Muscle of back (tissue), 11 donors: Measurements from ENCODE around the gene TPSD1. TPM values are rescaled to one million over a fixed set of nuclear protein-coding genes. Genes with fewer than 3 reads are reported as not detected.
"Not testable (repeated sequence)": the region's sequence is repeated elsewhere in the genome, so short reads cannot be mapped to it uniquely, and the experiment has no call there.

Experiments
- DNase-seq, 3 donors: peaks; one replicate each; pipeline versions ENCODE4 v3.0.0 to v3.0.0-alpha.2; 2013
- polyA plus RNA-seq, 10 donors: library from polyadenylated mRNA; unstranded; fragments of 120-200 nt; gene quantifications; one replicate each; pipeline ENCODE4 v1.2.1, GENCODE V29; 2013; ENCODE audit not compliant: insufficient read length in 10 of 10

The TPSD1 gene
- polyA plus RNA-seq, 10 donors: 0.33 to 1.2 (median 0.91) TPM; not detected in 5

DNA sequence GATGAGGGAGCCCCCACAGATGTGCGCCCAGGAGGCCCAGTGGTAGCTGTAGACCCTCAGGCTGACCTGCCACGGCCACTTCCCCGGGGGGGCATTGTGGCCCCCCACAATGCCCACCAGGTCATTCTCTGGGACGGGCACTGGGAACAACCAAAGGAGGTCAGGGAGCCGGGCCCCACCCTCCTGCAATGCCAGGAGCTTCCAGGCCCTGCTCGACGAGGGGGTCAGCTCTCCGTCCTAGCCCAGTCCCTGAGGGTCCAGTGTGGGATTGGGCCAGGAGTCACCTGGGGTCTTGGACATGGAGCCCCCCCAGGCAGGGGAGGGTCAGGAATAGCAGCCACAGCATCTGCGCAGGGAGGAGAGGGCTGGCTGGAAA lies 7.0 kb downstream of the TPSD1 start:
- no peak for DNase-seq

DNA sequence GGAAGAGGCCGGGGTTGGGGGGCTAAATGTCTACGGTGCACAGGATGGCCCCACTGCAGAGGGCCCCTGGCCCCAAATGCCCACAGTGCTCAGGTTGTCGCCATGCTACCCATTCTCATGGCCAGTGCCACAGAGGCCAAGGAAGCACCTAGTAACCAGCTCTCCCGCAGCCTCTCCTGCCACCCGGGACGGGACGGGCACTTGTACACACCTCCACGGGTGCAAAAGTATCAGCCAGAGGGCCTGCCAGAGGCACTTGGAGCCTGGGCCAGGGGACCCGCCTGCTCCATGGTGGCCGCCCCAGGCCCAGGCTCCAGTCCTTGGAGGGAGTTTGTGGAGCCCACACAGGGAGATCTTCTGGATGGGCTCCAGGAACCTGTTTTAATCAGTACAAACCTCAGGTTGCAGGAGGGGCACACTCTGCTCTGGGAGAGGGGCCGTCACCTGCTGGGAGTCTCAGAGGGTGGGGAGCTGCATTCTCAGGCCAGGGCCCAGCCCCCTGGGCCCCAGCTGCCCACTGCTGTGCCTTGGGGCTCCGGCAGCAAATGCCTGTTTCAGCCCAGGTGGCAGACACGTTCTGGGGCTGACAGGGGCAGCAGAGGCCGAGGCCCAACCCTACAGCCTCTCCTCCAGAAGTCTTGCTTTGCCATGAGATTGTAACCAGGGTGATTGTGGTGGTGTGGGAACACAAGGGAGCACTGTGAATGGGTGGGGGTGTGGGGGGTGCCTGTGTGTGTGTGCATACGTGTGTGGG lies 7.9 kb downstream of the TPSD1 start:
- DNase-seq: no peak

DNA sequence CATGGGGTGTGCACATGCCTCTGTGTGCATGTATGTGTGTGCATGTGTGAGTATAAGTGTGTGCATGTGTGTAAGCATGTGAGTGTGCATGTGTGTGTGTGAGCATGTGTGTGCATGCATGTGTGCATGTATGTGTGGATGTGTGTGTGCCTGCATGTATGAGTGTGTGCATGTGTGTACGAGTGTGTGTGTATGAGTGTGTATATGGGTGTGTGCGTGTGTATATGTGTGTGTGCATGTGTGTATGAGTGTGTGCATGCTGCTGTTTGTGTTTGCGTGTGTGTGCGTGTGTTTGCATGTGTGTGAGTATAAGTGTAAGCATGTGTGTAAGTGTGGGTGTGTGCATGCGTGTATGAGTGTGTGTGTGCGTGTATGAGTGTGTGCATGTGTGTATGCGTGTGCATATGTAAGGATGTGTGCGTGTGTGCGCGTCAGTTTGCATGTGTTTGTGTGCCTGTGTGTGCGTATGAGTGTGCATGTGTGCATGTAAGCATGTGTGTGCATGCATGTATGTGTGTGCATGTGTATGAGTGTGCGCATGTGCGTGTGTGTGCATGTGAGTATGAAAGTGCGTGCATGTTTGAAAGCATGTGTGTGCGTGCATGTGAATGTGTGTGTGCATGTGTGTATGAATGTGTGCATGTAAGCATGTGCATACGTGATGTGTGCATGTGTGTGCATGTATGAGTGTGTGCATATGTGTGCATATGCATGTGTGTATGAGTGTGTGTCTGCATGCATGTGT lies 8.6 kb downstream of the TPSD1 start:
- no peak for DNase-seq

DNA sequence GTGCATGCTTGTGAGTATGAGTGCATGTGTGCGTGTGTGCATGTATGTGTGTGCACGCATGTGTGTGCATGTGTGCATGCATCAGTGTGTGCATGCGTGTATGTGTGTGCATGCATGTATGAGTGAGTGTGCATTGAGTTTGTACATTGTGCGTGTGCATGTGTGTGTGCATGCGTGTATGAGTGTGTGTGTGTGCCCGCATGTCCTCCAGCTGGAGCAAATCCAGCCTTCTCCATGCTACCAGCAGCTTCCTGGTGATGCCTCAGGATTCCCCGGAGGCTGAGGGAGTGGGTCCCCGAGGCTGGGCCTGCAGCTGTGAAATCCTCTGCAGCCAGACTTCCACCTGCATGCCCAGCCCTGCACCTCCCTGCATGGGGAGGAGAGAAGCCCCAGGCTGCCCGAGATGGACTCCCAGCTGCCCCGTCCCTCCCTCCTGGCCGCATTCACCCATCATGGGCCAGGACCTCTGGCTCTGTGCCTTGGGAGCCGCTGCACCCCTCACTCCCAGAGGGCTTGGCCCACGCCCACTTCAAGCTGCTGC lies 9.3 kb downstream of the TPSD1 start:
- no peak for DNase-seq

DNA sequence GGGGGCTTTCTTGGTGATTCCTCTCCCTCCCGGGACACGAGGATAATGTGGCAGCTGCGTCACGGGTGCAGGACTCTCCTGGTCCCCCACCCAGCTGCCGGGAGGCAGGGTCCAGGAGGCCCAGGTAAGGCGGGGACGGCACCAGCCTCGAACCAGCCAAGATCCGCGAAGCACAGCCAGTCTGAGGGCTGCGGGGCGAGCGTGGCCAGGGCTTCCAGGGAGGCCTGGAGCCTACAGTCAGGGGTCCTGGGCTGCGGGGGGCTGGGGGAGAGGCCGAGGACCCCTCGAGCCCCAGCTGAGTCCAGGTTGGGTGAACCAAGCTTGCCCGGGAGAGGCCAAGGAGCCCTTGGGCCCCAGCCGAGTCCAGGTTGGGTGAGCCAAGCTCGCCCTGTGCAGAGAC lies 10.0 kb downstream of the TPSD1 start:
- DNase-seq: no peak

DNA sequence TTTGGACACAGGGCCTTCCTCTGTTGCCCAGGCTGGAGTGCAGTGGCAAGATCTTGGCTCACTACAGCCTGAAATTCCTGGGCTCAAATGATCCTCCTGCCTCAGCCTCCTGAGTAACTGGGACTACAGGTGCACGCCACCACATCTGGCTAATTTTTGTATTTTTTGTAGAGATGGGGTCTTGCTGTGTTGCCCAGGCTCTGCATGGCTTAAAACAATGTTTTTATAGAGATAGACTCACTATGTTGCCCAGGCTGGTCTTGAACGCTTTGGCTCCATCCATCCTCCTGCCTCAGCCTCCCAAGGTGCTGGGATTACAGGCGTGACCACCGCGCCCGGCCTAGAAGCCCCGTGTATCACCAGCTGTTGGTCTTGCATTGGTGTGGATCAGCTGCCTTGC lies 13.5 kb downstream of the TPSD1 start:
- DNase-seq: not testable (repeated sequence)

DNA sequence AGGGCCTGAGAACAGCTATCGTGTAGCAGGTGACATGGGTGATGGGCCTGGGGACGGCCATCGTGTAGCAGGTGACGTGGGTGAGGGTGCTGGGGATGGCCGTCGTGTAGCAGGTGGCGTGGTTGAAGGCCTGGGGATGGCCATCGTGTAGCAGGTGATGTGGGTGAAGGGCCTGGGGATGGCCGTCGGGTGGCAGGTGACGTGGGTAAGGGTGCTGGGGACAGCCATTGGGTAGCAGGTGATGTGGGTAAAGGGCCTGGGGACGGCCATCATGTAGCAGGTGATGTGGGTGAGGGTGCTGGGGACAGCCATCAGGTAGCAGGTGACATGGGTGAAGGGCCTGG lies 15.5 kb downstream of the TPSD1 start:
- DNase-seq: no peak

DNA sequence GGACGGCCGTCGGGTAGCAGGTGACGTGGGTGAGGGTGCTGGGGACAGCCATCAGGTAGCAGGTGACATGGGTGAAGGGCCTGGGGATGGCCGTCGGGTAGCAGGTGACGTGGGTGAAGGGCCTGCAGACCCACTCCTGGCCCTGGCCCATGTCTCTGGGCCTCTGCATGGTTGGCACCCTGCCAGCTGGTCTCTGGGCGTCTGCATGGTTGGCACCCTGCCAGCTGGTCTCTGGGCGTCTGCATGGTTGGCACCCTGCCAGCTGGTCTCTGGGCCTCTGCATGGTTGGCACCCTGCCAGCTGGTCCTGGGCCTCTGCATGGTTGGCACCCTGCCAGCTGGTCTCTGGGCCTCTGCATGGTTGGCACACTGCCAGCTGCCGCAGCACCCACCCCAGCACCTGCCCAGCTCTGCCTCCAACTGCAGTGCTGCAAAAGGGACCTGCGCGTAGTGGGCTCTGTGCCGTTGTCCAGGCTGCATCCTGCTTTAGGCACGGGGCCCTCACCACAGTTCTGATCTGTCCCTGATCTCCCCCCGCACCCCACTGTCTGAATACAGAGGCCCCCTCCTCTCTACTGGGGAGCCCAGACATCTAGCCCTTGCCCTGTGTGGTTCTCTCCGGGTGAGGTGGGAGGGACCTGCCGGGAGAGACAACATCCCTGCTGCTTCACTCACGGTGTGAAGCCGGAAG lies 16.0 kb downstream of the TPSD1 start:
- peak; percentile 22 to 47 (median 34) for DNase-seq

DNA sequence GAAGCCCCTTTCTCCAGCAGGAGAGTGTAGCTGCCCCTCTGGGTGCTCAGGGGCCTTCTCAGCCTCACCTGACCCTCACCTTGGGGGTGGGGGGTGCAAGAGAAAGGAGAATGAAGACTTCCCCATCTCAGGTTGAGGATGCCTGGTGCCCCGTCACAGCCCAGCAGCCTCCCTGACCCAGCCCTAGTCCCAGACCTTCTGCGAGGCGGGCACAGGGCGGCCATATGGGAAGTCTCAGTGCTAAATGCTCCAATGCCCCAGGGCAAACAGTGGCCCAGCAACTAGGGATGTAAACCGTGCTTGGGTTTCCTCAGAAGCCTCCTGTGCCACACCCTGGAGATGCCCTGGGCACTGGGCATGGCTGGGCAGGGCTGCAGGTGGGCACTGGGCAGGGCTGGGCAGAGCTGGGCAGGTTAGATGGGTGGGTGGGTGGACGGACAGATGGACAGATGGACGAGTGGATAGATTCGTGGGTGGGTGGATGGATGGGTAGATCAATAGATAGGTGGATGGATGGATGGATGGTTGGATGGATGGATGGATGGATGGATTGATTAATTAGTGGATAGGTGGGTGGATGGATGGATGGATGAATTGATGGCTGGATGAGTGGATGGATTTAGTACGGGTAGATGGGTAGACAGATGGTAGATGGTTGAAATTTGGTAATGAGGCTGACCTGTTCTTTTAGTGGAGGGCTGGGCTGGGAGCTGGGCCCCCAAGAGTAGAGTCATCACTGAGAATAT lies 16.8 kb downstream of the TPSD1 start:
- DNase-seq: no peak

DNA sequence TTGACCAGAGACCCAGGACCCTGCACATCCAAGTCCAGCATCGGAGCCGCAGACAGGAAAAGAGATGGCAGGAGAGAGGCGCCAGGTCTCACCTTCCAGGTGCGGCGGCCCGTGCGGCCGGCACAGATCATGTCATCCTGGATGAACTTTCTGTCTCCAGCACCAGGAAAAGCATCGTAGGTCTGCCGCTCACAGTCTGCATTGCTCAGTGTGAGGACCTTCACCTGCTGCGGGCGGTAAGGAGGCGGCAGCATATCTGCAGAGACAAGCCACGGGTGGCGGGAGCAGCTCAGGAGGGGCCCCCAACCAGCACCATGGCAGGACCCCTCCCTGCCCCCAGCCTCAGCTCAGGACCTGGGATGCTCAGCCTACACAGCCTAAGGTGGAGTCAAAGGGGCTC lies 17.9 kb downstream of the TPSD1 start:
- no peak for DNase-seq

DNA sequence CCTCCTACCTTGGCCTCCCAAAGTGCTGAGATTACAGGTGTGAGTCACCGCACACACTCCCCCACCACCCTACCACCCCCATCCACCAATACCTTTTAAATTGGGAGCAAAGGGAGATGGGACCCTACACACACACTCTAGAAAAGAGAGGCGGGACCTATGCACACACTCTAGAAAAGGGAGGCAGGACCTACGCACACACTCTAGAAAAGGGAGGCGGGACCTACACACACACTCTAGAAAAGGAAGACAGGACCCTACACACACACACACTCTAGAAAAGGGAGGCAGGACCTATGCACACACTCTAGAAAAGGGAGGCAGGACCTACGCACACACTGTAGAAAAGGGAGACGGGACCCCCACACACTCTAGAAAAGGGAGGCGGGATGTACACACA lies 18.9 kb downstream of the TPSD1 start:
- no peak for DNase-seq

DNA sequence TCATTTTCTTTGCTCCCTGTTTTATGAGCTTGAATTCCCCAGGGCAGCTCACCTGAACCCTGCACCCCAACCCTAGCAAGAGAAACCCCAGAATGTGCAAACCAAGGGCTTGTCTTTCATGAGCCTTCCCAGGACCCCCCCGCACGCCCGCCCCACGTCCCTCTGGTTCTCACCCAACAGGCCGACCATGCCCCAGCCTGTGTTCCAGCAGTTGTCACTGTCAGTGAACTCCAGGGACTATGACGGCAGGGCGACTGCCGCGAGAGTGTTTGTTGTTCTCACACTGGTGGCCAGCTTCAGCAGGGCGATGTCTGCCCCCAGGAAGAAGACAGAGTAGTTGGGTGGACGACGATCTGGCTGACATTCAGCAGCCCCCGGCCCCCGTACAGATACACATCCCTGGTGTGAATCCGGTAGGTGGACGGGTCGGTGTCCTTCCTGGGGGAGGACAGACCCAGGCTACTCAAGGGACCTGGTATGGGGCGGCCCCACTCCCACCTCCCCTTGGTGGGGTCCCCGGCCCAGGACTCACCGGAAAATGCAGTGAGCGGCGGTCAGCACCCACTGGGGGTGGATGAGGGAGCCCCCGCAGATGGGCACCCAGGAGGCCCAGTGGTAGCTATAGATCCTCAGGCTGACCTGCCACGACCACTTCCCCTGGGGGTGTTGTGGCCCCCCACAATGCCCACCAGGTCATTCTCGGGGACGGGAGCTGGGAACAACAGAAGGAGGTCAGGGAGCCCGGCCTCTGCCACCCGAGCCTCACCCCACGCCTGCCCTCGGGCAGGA lies 20.1 kb downstream of the TPSD1 start:
- peak in 1 of 3 donors; percentile 18 for DNase-seq

DNA sequence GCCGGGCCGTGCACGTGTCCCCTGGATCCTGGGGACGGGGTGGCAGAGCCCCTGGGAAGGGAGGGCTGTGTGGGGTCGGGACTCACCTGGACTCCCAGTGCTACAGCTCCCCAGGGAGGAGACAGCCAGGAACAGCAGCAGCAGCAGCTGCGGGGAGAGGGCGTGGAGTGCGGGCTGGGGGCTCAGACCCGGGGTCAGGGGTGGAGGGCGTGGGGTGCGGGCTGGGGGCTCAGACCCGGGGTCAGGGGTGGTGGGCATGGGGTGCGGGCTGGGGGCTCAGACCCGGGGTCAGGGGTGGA lies 20.7 kb downstream of the TPSD1 start:
- no peak for DNase-seq

DNA sequence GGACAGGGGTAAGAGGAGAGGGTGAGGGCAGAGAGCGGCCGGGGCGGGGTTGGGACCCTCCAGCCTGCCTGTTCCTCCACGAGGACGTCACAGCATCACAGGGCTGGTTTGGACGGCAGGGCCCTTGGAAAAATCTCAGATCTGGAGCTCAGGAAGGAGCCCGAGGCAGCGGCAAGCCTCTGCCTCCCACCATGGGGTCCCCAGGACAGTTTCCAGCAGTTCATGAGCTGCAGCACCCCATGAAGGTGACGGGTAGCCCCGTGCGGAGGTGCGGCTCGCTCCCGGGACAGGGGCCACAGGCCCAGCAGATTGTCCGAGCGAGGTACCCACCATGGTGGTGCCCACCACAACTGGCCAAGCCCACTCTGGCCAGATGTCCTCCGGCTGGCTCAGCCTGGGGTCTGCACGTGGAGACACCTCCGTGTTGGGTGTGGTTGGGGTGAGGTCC lies 21.3 kb downstream of the TPSD1 start:
- no peak for DNase-seq

DNA sequence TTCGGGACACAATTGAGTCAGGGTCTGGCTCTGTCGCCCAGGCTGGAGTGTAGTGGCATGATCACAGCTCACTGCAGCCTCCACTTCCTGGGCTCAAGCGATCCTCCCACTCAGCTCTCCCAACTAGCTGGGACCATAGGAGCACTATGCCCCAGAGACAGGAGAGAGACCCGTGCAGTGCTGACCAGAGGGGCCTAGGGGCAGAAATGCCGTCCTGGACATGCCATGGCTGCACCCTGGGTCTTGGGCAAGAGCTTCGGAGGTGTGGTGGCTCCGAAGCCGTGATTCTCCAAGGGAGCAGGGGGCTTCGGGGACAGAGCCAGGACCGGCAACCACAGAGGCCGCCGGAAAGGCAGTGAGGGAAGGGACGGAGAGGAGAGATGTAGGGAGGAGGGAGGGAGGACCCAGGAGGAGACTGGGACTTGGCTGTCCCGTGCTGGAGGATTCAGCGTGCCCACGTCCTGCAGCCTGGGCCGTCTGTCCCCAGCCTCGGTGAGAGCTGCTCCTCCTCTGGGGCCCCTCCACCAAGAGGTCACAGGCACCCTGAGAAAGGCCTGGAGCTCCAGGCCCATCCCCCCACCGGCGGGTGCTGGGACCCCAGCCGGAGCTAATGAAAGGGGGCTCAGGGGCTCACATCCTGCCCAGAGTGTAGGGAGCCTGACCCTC lies 21.9 kb downstream of the TPSD1 start:
- DNase-seq: no peak

DNA sequence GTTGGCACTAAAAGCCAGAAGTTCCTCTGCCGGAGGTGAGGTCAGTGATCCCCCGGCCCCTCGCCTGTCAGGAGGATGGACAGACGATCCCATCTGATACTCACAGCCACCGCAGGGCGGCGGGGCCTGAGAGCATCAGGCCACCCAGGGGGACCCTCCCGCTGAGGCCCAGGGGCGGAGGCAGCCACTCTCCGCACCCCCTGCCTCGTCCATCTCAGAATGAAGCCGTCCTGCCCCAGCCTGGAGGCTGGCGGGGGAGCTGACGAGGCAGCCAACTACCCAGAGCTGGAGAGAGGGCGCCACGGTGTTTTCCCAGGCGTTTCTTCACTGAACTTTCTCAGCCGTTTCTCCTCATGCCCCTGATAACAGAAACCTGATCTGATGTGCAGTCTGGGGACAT lies 22.6 kb downstream of the TPSD1 start:
- no peak for DNase-seq

DNA sequence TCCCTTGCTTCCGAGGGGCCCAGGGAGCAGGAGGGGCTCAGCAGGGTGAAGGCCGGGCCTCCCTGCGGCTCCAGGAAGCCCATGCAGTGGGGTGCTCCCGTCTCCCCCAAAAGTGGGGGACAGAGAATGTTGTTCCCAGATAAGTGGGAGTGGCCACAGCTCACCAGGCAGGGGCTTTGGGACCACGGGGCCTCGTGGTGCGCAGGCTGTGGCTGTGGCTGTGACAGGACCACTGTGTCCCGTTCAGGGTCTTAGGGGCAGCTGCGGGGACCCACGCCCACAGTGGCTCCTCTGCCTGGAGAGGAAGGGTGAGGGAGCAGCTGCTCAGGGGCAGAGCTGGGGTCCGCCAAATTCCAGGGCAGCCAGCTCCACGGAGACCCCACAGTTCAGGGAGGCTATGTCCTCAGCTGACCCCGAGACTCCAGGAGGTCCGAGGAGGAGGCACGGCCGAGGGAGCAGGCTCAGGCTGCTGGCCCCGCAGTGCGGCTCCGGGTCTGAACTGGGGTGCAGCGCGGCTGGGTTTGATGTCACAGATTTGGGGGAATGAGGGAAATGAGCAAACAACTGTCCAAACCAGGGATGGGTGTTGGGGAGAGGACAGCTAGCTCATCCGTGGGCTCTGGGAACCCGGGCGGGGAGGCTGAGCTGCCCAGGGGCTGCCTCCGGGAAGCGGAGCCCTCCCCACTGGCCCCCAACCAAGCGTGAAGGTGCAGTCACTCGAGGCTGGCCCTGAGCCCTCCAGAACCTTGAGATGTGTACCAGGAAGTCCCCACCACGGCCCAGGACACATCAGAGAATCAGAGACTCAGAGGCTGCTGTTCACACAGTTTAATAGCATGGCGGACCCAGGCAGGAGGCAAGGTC lies 23.4 kb downstream of the TPSD1 start:
- no peak for DNase-seq

DNA sequence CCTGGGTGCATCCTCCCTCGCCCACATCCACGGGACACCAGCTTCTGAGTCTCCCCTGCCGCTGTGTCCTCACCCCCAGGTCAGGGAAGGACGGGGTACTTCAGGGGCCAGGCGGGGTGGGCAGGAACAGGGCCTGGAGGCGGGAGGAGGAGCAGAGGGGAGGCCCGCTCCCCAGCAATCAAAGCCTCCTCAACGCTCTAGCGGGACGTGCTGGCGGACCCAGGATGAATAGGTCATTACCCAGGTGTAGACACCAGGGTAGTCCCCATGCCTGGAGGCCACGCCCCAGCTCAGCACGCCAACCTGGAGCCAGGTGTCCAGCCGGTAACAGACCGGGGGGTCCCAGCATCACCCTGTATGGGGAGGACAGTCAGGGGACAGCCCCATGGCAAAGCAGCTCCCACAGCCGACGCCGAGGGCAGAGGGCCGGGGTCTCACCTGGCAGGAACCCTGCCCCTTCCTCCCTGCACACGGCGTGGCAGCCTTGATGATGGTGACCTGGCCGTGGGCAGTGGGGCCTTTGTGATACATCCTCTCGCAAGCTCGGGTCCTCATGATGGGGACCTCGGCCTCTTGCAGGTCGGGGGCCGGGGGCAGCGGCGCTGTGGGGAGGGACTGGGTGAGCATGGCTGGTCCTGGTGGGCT lies 24.2 kb downstream of the TPSD1 start:
- no peak for DNase-seq

DNA sequence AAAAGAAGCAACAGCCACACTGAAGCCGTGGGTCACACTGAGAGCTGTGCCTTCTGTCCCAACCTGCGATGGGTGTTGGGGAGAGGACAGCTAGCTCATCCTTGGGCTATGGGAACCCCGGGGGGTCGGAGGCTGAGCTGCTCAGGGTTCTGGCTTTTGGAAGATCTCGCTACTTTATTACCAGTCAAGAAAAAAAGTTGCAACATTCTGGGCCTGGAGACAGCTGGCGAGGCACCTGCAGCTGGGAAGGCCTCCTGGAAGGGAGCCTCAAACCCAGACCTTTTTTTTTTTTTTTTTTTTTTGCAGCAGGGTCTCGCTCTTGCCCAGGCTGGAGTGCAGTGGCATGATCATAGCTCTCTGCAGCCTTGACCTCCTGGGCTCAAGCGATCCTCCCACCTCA lies 24.9 kb downstream of the TPSD1 start:
- DNase-seq: no peak
